GM23338 (cell line): ENCODE data around the gene CMC4. TPM values are rescaled to one million over a fixed set of nuclear protein-coding genes. Genes with fewer than 3 reads are reported as not detected.

Source experiments
- ATAC-seq: fragments of 200-7000 bp; cut with Tn5 transposase; 3 replicates; pipeline ENCODE4 v1.9.1; 2020
- DNase-seq: peaks from one replicate; pipeline ENCODE4 v3.0.0-alpha.2; 2015; ENCODE audit warnings: low spot score
- H2AFZ ChIP-seq: fragments of 200-600 bp; sonication (generic); 2 replicates; pipeline ENCODE4 v1.8.0; 2016; ENCODE audit warnings: antibody characterized with exemption, mild to moderate bottlenecking, moderate library complexity
- H3F3A ChIP-seq: fragments of 200-600 bp; sonication (generic); replicated peaks from 2 replicates; pipeline ENCODE4 v1.8.0; 2017; ENCODE audit warnings: antibody characterized with exemption, mixed run types, low read depth
- H3K27ac ChIP-seq: fragments of 200-600 bp; sonication (generic); 2 replicates; pipeline ENCODE4 v1.6.1; 2016; ENCODE audit warnings: low read depth
- H3K27me3 ChIP-seq: fragments of 200-600 bp; sonication (generic); 2 replicates; pipeline ENCODE4 v1.8.0; 2016; ENCODE audit warnings: mild to moderate bottlenecking, mixed run types, moderate library complexity; ENCODE audit not compliant: insufficient read depth
- H3K36me3 ChIP-seq: fragments of 200-600 bp; sonication (generic); 2 replicates; pipeline ENCODE4 v1.8.0; 2016; ENCODE audit warnings: mild to moderate bottlenecking; ENCODE audit not compliant: insufficient read depth
- H3K4me1 ChIP-seq: fragments of 200-600 bp; sonication (generic); 2 replicates; pipeline ENCODE4 v1.8.0; 2016; ENCODE audit warnings: mild to moderate bottlenecking, moderate library complexity; ENCODE audit not compliant: insufficient read depth
- H3K4me2 ChIP-seq: fragments of 200-600 bp; sonication (generic); 2 replicates; pipeline ENCODE4 v1.7.1; 2017; ENCODE audit warnings: mixed run types
- H3K4me3 ChIP-seq: fragments of 200-600 bp; sonication (generic); 2 replicates; pipeline ENCODE4 v1.6.1; 2016; ENCODE audit warnings: mixed run types
- H3K79me2 ChIP-seq: fragments of 200-600 bp; sonication (generic); replicated peaks from 2 replicates; pipeline ENCODE4 v1.8.0; 2017; ENCODE audit warnings: mild to moderate bottlenecking; ENCODE audit not compliant: insufficient read depth
- H3K9me2 ChIP-seq: fragments of 200-600 bp; sonication (generic); 2 replicates; pipeline ENCODE4 v1.8.0; 2017; ENCODE audit not compliant: insufficient read depth
- H4K20me1 ChIP-seq: fragments of 200-600 bp; sonication (generic); replicated peaks from 2 replicates; pipeline ENCODE4 v1.8.0; 2017; ENCODE audit warnings: mild to moderate bottlenecking; ENCODE audit not compliant: insufficient read depth
- H3K27ac Mint-ChIP-seq: 2 replicates; pipeline ENCODE4 v1.8.0; 2020; ENCODE audit warnings: inconsistent platforms, mild to moderate bottlenecking, moderate library complexity, mixed read lengths
- H3K27me3 Mint-ChIP-seq: 3 replicates; pipeline ENCODE4 v1.8.0; 2022; ENCODE audit warnings: low read depth, mild to moderate bottlenecking, moderate library complexity, mixed read lengths, inconsistent platforms; ENCODE audit not compliant: insufficient read depth, poor library complexity
- H3K36me3 Mint-ChIP-seq: 3 replicates; pipeline ENCODE4 v1.8.0; 2021; ENCODE audit warnings: low read depth, mild to moderate bottlenecking, inconsistent platforms, moderate library complexity, mixed read lengths
- H3K4me1 Mint-ChIP-seq: 3 replicates; pipeline ENCODE4 v1.8.0; 2020; ENCODE audit warnings: mild to moderate bottlenecking, inconsistent platforms, mixed read lengths
- H3K4me3 Mint-ChIP-seq: 3 replicates; pipeline ENCODE4 v1.8.0; 2021; ENCODE audit warnings: moderate library complexity, mild to moderate bottlenecking, inconsistent platforms, mixed read lengths
- H3K9me3 Mint-ChIP-seq: 3 replicates; pipeline ENCODE4 v1.8.0; 2020; ENCODE audit warnings: moderate library complexity, mild to moderate bottlenecking, inconsistent platforms, mixed read lengths
- CTCF ChIP-seq, 2 experiments: fragments of 200-600 bp in 1 of 2; sonication (generic) in 1 of 2; conservative IDR thresholded peaks; 2 replicates each; pipeline versions ENCODE4 v1.5.1 to v1.6.1; 2016 to 2017; ENCODE audit warnings: antibody characterized with exemption in 2 of 2, low read depth in 2 of 2, mild to moderate bottlenecking in 2 of 2, moderate library complexity in 1 of 2
- ETS1 ChIP-seq: IDR thresholded peaks from 2 replicates; pipeline ENCODE4 v1.6.1; 2016; ENCODE audit warnings: antibody characterized with exemption
- EZH2 ChIP-seq: fragments of 200-600 bp; sonication (generic); IDR thresholded peaks from one replicate; pipeline ENCODE4 v1.8.0; 2017; ENCODE audit warnings: antibody characterized with exemption, mild to moderate bottlenecking, low read depth; ENCODE audit not compliant: unreplicated experiment
- EZH2phosphoT487 ChIP-seq: fragments of 200-600 bp; sonication (generic); IDR thresholded peaks from one replicate; pipeline ENCODE4 v1.8.1; 2018; ENCODE audit warnings: antibody characterized with exemption; ENCODE audit not compliant: unreplicated experiment
- JUNB ChIP-seq: IDR thresholded peaks from one replicate; pipeline ENCODE4 v1.6.1; 2016; ENCODE audit warnings: antibody characterized with exemption; ENCODE audit not compliant: unreplicated experiment
- NANOG ChIP-seq: IDR thresholded peaks from 2 replicates; pipeline ENCODE4 v1.6.1; 2016; ENCODE audit warnings: antibody characterized with exemption, borderline replicate concordance
- POLR2AphosphoS5 ChIP-seq: IDR thresholded peaks from 2 replicates; pipeline ENCODE4 v1.6.1; 2016; ENCODE audit warnings: antibody characterized with exemption, low read depth
- ZNF331 ChIP-seq: fragments of 250-450 bp; sonication (Bioruptor Pico); IDR thresholded peaks from 2 replicates; pipeline ENCODE4 v1.5.0; 2020; ENCODE audit warnings: low read depth, mild to moderate bottlenecking, moderate library complexity
- ZNF462 ChIP-seq: fragments of 250-450 bp; sonication (Bioruptor Pico); IDR thresholded peaks from 2 replicates; pipeline ENCODE4 v1.5.0; 2020; ENCODE audit warnings: mild to moderate bottlenecking, moderate library complexity
- polyA plus RNA-seq: library from polyadenylated mRNA; unstranded; fragments of >200 nt; fragmentation: Nextera tagmentation; extraction: Ambion mirVana; gene quantifications from 2 replicates; pipeline ENCODE4 v1.2.1, GENCODE V29; 2016
- total RNA-seq: library from RNA; depleted of rRNA; stranded (reverse); fragments of >200 nt; shearing (Covaris generic); gene quantifications from 2 replicates; pipeline ENCODE4 v1.2.3, GENCODE V29; 2014

Gene CMC4
- total and polyA plus RNA-seq, 2 experiments from 2014 or later: 9.9 to 16.3 TPM

- Histone ChIP-seq H3K79me2 (peaks cover 19% of the 10 kb centered on the region), H3K4me3 (peak overlapping the region; percentile 79), H3K9me2 (no peaks in the 10 kb centered on the region), H3K27ac (peak overlapping the region; percentile 86; the same call in 1 of the 2 replicates), H3K4me1 (no peaks in the 10 kb centered on the region; the same call in 1 of the 2 replicates), H4K20me1 (no peaks in the 10 kb centered on the region), H3K4me2 (peak overlapping the region; percentile 84), H3K36me3 (no peaks in the 10 kb centered on the region), H3K27me3 (no peaks in the 10 kb centered on the region), H2AFZ (peak overlapping the region; percentile 96; the same call in 1 of the 2 replicates), H3F3A (no peaks in the 10 kb centered on the region)
- DNase-seq: peak; percentile 2
- TF ChIP-seq JUNB (no peak), POLR2AphosphoS5 (no peak), EZH2phosphoT487 (no peak), ZNF462 (no peak), EZH2 (no peak), NANOG (no peak)
- Mint-ChIP-seq H3K9me3 (no peaks in the 10 kb centered on the region), H3K4me3 (peak overlapping the region; percentile 79), H3K27ac (no peak overlapping the region), H3K36me3 (peaks cover 14% of the 10 kb centered on the region; the same call in 2 of the 3 replicates), H3K27me3 (no peaks in the 10 kb centered on the region), H3K4me1 (no peaks in the 10 kb centered on the region; the same call in 1 of the 3 replicates)
- no peak for ATAC-seq
Observed at GRCh38 chrX:155070038-155070437, 898 bp downstream of the CMC4 start.

GRCh38 chrX:155069414-155069813, 1.5 kb downstream of the CMC4 start:
- Histone ChIP-seq H3K36me3 (no peaks in the 10 kb centered on the region), H3K27ac (no peak overlapping the region), H3F3A (no peaks in the 10 kb centered on the region), H3K4me3 (peak overlapping the region; percentile 79; the same call in 1 of the 2 replicates), H3K9me2 (no peaks in the 10 kb centered on the region), H3K27me3 (no peaks in the 10 kb centered on the region), H3K4me1 (no peaks in the 10 kb centered on the region; the same call in 1 of the 2 replicates), H3K79me2 (peaks cover 19% of the 10 kb centered on the region), H2AFZ (no peak overlapping the region), H3K4me2 (peak overlapping the region; percentile 84), H4K20me1 (no peaks in the 10 kb centered on the region)
- no peak for DNase-seq
- Mint-ChIP-seq H3K27ac (no peak overlapping the region), H3K4me1 (no peaks in the 10 kb centered on the region; the same call in 1 of the 3 replicates), H3K27me3 (no peaks in the 10 kb centered on the region), H3K36me3 (peaks cover 14% of the 10 kb centered on the region; the same call in 2 of the 3 replicates), H3K9me3 (no peaks in the 10 kb centered on the region), H3K4me3 (peak overlapping the region; percentile 79)
- no peak for ATAC-seq
- TF ChIP-seq ZNF331 (CRISPR knock-in tag) (no peak), ETS1 (no peak), POLR2AphosphoS5 (no peak), CTCF (conservative IDR thresholded peaks at IDR 0.05; ENCODE audit: low read depth in 2 of 2) (no peak)
